HepG2 (cell line): ENCODE measurements around the gene PPP1R9B. TPM values are rescaled to one million over a fixed set of nuclear protein-coding genes. Genes with fewer than 3 reads are reported as not detected.

ENCODE experiments used
- ATAC-seq: fragments of 200-7000 bp; cut with Tn5 transposase; 3 replicates; pipeline ENCODE4 v1.9.1; 2020; ENCODE audit warnings: mild to moderate bottlenecking, moderate library complexity
- BruUV-seq: library from RNA; stranded (reverse); fragments of 400-500 nt; replicated peaks from 2 replicates; lab custom pipeline; 2021; lab: Mats Ljungman, UMichigan
- CTCF ChIA-PET: fragments of 300-600 bp; formaldehyde crosslinking; extraction: SDS; loops from one replicate; lab custom pipeline; 2021; ENCODE audit warnings: low total read pairs, inconsistent platforms, low intra/inter-chr PET ratio; lab: Yijun Ruan, JAX
- POLR2A ChIA-PET: fragments of 350-600 bp; sonication (Branson Sonifier 250); formaldehyde crosslinking; loops from one replicate; lab custom pipeline; 2020; ENCODE audit warnings: antibody characterized with exemption, inconsistent platforms; lab: Yijun Ruan, JAX
- DNase-seq: peaks from one replicate; pipeline ENCODE4 v3.0.0-alpha.2; 2015; ENCODE audit warnings: low spot score
- FAIRE-seq: peaks from 3 replicates; lab custom pipeline; 2011; peaks lifted over from hg19 to GRCh38; lab: Jason Lieb, UNC
- H2AFZ ChIP-seq: one replicate; pipeline ENCODE4 v1.6.1; 2011; ENCODE audit warnings: low read length, inconsistent platforms
- H3K27ac ChIP-seq: fragments of 300-600 bp; 3 replicates; pipeline ENCODE4 v1.8.0; 2011; ENCODE audit warnings: mixed run types, mild to moderate bottlenecking, mixed read lengths, low read length, inconsistent platforms; ENCODE audit not compliant: insufficient read depth; ENCODE audit errors: extremely low read length
- H3K27me3 ChIP-seq, 2 experiments: fragments of 200-600 bp in 1 of 2; 2 replicates in 1 of 2; 3 replicates in 1 of 2; pipeline versions ENCODE4 v1.6.0 to v1.8.0; 2011; ENCODE audit warnings: low read length in 2 of 2, mild to moderate bottlenecking in 2 of 2, moderate library complexity in 2 of 2, inconsistent platforms in 1 of 2; ENCODE audit not compliant: insufficient read depth in 2 of 2, control insufficient read depth in 1 of 2
- H3K36me3 ChIP-seq, 2 experiments: fragments of 200-600 bp in 1 of 2; replicated peaks in 1 of 2; 2 replicates in 1 of 2; 3 replicates in 1 of 2; pipeline versions ENCODE4 v1.5.1 to v1.8.0; 2011; ENCODE audit warnings: low read length in 2 of 2, inconsistent platforms in 1 of 2; ENCODE audit not compliant: insufficient read depth in 2 of 2, control insufficient read depth in 1 of 2
- H3K4me1 ChIP-seq: 2 replicates; pipeline ENCODE4 v1.5.1; 2012; ENCODE audit warnings: low read length, inconsistent platforms; ENCODE audit not compliant: insufficient read depth
- H3K4me2 ChIP-seq: 2 replicates; pipeline ENCODE4 v1.6.0; 2011; ENCODE audit warnings: low read depth, low read length, inconsistent platforms
- H3K4me3 ChIP-seq, 3 experiments: fragments of 200-600 bp in 1 of 3; sonication (generic), shearing (Covaris generic) in 1 of 3; replicated peaks in 1 of 3; 2 replicates each; pipeline ENCODE4 v1.5.1; 2011 to 2016; ENCODE audit warnings: low read length in 3 of 3, inconsistent platforms in 2 of 3, low read depth in 2 of 3, mild to moderate bottlenecking in 2 of 3, control low read depth in 1 of 3, mixed read lengths in 1 of 3; ENCODE audit not compliant: insufficient read depth in 1 of 3
- H3K79me2 ChIP-seq: one replicate; pipeline ENCODE4 v1.6.1; 2011; ENCODE audit warnings: low read length, inconsistent platforms; ENCODE audit not compliant: insufficient read depth
- H3K9ac ChIP-seq: 2 replicates; pipeline ENCODE4 v1.6.0; 2011; ENCODE audit warnings: mild to moderate bottlenecking, low read depth, low read length, inconsistent platforms; ENCODE audit not compliant: insufficient read depth
- H3K9me3 ChIP-seq: 2 replicates; pipeline ENCODE4 v1.5.1; 2012; ENCODE audit warnings: mild to moderate bottlenecking, low read length
- H4K20me1 ChIP-seq: 2 replicates; pipeline ENCODE4 v1.6.0; 2011; ENCODE audit warnings: inconsistent platforms, mild to moderate bottlenecking, low read length, moderate library complexity; ENCODE audit not compliant: insufficient read depth
- CAMTA2 ChIP-seq: sonication (generic); formaldehyde crosslinking; IDR thresholded peaks from 2 replicates; pipeline ENCODE4 v1.4.0; 2020; ENCODE audit warnings: mild to moderate bottlenecking, missing genetic modification reagents, borderline replicate concordance
- FOXO1 ChIP-seq: sonication (generic); formaldehyde crosslinking; IDR thresholded peaks from 2 replicates; pipeline ENCODE4 v1.4.0; 2020; ENCODE audit warnings: missing genetic modification reagents
- KDM6A ChIP-seq: IDR thresholded peaks from 2 replicates; pipeline ENCODE4 v1.6.1; 2016; ENCODE audit warnings: low read depth
- PCBP2 ChIP-seq: fragments of 200-400 bp; formaldehyde crosslinking; optimal IDR thresholded peaks from 2 replicates; pipeline ENCODE3; 2018; ENCODE audit warnings: low read length, low read depth; ENCODE audit not compliant: poor library complexity, severe bottlenecking
- PHF8 ChIP-seq: sonication (generic); formaldehyde crosslinking; IDR thresholded peaks from 2 replicates; pipeline ENCODE4 v1.5.0; 2020; ENCODE audit warnings: missing genetic modification reagents
- POGZ ChIP-seq: sonication (generic); formaldehyde crosslinking; IDR thresholded peaks from 2 replicates; pipeline ENCODE4 v1.4.0; 2020; ENCODE audit warnings: mild to moderate bottlenecking, missing genetic modification reagents
- SALL1 ChIP-seq: sonication (generic); formaldehyde crosslinking; IDR thresholded peaks from 2 replicates; pipeline ENCODE4 v1.8.0; 2022; ENCODE audit warnings: mild to moderate bottlenecking, missing genetic modification reagents
- SRY ChIP-seq: sonication (generic); formaldehyde crosslinking; IDR thresholded peaks from 2 replicates; pipeline ENCODE4 v1.8.0; 2022; ENCODE audit warnings: mild to moderate bottlenecking, missing genetic modification reagents
- TBX2 ChIP-seq: sonication (generic); formaldehyde crosslinking; IDR thresholded peaks from 2 replicates; pipeline ENCODE4 v1.5.0; 2020; ENCODE audit warnings: missing genetic modification reagents, mild to moderate bottlenecking, borderline replicate concordance
- TP53 ChIP-seq: sonication (generic); formaldehyde crosslinking; conservative IDR thresholded peaks from 2 replicates; pipeline ENCODE4 v1.4.0; 2020; ENCODE audit warnings: missing genetic modification reagents
- ZBTB42 ChIP-seq: sonication (generic); formaldehyde crosslinking; IDR thresholded peaks from 2 replicates; pipeline ENCODE4 v1.5.0; 2020; ENCODE audit warnings: mild to moderate bottlenecking, missing genetic modification reagents
- ZFP36L2 ChIP-seq: sonication (generic); formaldehyde crosslinking; IDR thresholded peaks from 2 replicates; pipeline ENCODE4 v1.4.0; 2020; ENCODE audit warnings: missing genetic modification reagents
- ZNF780A ChIP-seq: sonication (generic); formaldehyde crosslinking; IDR thresholded peaks from 2 replicates; pipeline ENCODE4 v1.8.0; 2022; ENCODE audit warnings: mild to moderate bottlenecking, missing genetic modification reagents, moderate library complexity
- WGBS: methylation state at CpG from one replicate; pipeline ENCODE4 v1.1.6; 2017; ENCODE audit warnings: low lambda C conversion rate; 5-methylcytosine and 5-hydroxymethylcytosine counted together
- in situ Hi-C: cut with HindIII; loops from 2 replicates; pipeline ENCODE4 v1.10.0; 2017; ENCODE audit warnings: low pct_unique_long_range_greater_than_20kb; ENCODE audit not compliant: extremely low pct_ligation_motif_present
- intact Hi-C: fragments of 100-400 bp; cut with micrococcal nuclease; formaldehyde crosslinking; loops from one replicate; pipeline ENCODE4 v1.10.0; 2022; ENCODE audit not compliant: unreplicated experiment
- polyA plus RNA-seq, 8 experiments: library from polyadenylated mRNA; depleted of rRNA in 3 of 8; stranded (reverse) in 7 of 8; unstranded in 1 of 8; fragments of >200 nt; fragmentation: Illumina TruSeq in 4 of 8; extraction: Trizol in 4 of 8; gene quantifications; 2 replicates each; pipeline versions ENCODE4 v1.2.1 to v1.2.3, GENCODE V29; 2011 to 2016; ENCODE audit warnings: low read depth in 4 of 8, missing spikeins in 1 of 8, mixed read lengths in 1 of 8; ENCODE audit not compliant: insufficient read depth in 1 of 8
- total RNA-seq, 5 experiments: library from RNA; depleted of rRNA; stranded (reverse); fragments of >200 nt; fragmentation: Illumina TruSeq; extraction: Trizol; gene quantifications; 2 replicates each; pipeline ENCODE4 v1.2.3, GENCODE V29; 2016; ENCODE audit warnings: low read depth in 1 of 5
- TF ChIP-seq, protein P1 (sequence below): sonication (generic); formaldehyde crosslinking; IDR thresholded peaks from 2 replicates; pipeline ENCODE4 v1.5.0; 2020; ENCODE audit warnings: mild to moderate bottlenecking, missing genetic modification reagents
- TF ChIP-seq, protein P2 (sequence below): sonication (generic); formaldehyde crosslinking; IDR thresholded peaks from 2 replicates; pipeline ENCODE4 v1.4.0; 2020; ENCODE audit warnings: mild to moderate bottlenecking, low read depth, missing genetic modification reagents
- TF ChIP-seq, protein P3 (sequence below): sonication (generic); formaldehyde crosslinking; IDR thresholded peaks from 2 replicates; pipeline ENCODE4 v1.8.0; 2022; ENCODE audit warnings: missing genetic modification reagents, mild to moderate bottlenecking, borderline replicate concordance
- TF ChIP-seq, protein P4 (sequence below): sonication (generic); formaldehyde crosslinking; IDR thresholded peaks from 2 replicates; pipeline ENCODE4 v1.4.0; 2020; ENCODE audit warnings: missing genetic modification reagents; ENCODE audit errors: not compliant biosample characterization

The PPP1R9B gene
- total and polyA plus RNA-seq, 2 of the 13 experiments (the other 11 are each of a cell fraction or from before 2014, with no cell fraction given): 9.4 to 15.8 TPM

DNA sequence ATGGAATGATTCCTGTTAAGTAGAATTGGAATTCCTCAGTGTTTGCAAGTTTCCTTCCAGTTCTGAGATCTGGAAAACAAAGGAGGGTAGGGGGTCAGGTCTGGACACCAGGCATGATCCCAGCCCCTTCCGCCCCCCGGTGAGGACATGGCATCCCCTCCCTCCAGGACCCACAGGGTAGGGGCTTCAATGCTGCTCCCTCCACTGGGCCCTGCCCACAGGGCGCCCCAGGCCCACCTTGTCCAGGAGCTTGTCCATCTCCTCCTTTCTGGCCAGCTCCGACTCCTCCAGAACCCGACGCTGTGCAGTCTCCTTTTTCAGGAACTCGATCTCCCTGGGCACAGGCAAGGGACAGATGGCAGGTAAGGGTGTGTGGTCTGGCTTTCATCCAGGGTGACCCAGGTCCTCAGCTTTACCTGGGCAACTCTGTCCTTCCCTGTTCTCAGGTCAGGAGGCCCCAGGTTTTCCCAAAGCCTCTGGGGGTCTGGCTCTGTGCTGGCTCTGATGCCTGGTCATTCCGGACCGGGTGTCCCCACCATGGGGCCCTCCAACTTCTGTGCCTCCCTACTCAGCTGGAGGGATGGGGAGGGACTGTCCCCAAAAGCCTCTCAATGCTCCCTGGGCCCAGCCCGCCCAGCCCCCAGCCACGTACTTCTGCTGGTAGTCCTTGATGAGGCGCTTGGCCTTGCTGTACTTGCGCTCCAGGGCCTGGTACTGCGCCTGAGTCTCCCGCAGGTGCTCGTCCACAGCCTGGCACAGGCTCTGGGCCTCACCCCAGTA is 15.0 kb downstream of the PPP1R9B start:
- in situ Hi-C loops (no loop called here), intact Hi-C loops (no loop called here)
- Histone ChIP-seq H3K9me3 (no peaks in the 10 kb centered on the region), H4K20me1 (peaks cover 5% of the 10 kb centered on the region; the same call in 1 of the 2 replicates), H3K9ac (no peak overlapping the region), H3K4me1 (peaks cover 46% of the 10 kb centered on the region), H3K4me2 (no peak overlapping the region), H3K36me3 (peaks cover 29 to 37% of the 10 kb centered on the region in 2 experiments; a peak in 4 of 5 replicates), H3K27me3 (no peaks in the 10 kb centered on the region; a peak in 1 of 5 replicates), H3K27ac (no peak overlapping the region), H2AFZ (no peak overlapping the region), H3K4me3 (no peak overlapping the region), H3K79me2 (no peaks in the 10 kb centered on the region)
- ATAC-seq (no peak), FAIRE-seq (no peak), DNase-seq (no peak)
- WGBS: 98% methylated on average over 15 of the region's 16 CpGs
- TF ChIP-seq ZBTB42 (CRISPR knock-in tag): no peak
- TF ChIP-seq ZFP36L2: no peak
- TF ChIP-seq FOXO1 (CRISPR knock-in tag): no peak
- no peak for TF ChIP-seq PHF8 (CRISPR knock-in tag)
- no peak for TF ChIP-seq SRY
- TF ChIP-seq PCBP2: no peak
- TF ChIP-seq, protein P1, sequence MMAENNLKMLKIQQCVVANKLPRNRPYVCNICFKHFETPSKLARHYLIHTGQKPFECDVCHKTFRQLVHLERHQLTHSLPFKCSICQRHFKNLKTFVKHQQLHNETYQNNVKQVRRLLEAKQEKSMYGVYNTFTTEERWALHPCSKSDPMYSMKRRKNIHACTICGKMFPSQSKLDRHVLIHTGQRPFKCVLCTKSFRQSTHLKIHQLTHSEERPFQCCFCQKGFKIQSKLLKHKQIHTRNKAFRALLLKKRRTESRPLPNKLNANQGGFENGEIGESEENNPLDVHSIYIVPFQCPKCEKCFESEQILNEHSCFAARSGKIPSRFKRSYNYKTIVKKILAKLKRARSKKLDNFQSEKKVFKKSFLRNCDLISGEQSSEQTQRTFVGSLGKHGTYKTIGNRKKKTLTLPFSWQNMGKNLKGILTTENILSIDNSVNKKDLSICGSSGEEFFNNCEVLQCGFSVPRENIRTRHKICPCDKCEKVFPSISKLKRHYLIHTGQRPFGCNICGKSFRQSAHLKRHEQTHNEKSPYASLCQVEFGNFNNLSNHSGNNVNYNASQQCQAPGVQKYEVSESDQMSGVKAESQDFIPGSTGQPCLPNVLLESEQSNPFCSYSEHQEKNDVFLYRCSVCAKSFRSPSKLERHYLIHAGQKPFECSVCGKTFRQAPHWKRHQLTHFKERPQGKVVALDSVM (CRISPR knock-in tag): no peak
- TF ChIP-seq SALL1 (CRISPR knock-in tag): no peak
- no peak for TF ChIP-seq KDM6A (CRISPR knock-in tag)
- no peak for TF ChIP-seq CAMTA2 (CRISPR knock-in tag)
- TF ChIP-seq, protein P2, sequence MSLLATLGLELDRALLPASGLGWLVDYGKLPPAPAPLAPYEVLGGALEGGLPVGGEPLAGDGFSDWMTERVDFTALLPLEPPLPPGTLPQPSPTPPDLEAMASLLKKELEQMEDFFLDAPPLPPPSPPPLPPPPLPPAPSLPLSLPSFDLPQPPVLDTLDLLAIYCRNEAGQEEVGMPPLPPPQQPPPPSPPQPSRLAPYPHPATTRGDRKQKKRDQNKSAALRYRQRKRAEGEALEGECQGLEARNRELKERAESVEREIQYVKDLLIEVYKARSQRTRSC: no peak
- TF ChIP-seq ZNF780A: no peak
- no peak for TF ChIP-seq TBX2 (CRISPR knock-in tag)
- TF ChIP-seq, protein P3, sequence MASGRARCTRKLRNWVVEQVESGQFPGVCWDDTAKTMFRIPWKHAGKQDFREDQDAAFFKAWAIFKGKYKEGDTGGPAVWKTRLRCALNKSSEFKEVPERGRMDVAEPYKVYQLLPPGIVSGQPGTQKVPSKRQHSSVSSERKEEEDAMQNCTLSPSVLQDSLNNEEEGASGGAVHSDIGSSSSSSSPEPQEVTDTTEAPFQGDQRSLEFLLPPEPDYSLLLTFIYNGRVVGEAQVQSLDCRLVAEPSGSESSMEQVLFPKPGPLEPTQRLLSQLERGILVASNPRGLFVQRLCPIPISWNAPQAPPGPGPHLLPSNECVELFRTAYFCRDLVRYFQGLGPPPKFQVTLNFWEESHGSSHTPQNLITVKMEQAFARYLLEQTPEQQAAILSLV (CRISPR knock-in tag): no peak
- TF ChIP-seq, protein P4, sequence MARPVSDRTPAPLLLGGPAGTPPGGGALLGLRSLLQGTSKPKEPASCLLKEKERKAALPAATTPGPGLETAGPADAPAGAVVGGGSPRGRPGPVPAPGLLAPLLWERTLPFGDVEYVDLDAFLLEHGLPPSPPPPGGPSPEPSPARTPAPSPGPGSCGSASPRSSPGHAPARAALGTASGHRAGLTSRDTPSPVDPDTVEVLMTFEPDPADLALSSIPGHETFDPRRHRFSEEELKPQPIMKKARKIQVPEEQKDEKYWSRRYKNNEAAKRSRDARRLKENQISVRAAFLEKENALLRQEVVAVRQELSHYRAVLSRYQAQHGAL: no peak
- TF ChIP-seq TP53 (CRISPR knock-in tag): no peak
- no peak for TF ChIP-seq POGZ (CRISPR knock-in tag)
- POLR2A ChIA-PET: no interaction called here
- no TSS peak for BruUV-seq
- CTCF ChIA-PET: no interaction called here
